GM12874 (cell line): ENCODE results near the gene ANKRD34A.

Experiments used
- CTCF ChIP-seq: IDR thresholded peaks from 2 replicates; pipeline ENCODE4 v1.5.1; 2011; ENCODE audit warnings: low read depth, mild to moderate bottlenecking, control low read depth, low read length, moderate library complexity; ENCODE audit not compliant: insufficient read depth

ANKRD34A gene

GRCh38 chr1:145918992-145919939 is 45.1 kb downstream of the ANKRD34A start:
- TF ChIP-seq CTCF: no peak

- no peak for TF ChIP-seq CTCF
Observed at GRCh38 chr1:145918144-145918991, 46.0 kb downstream of the ANKRD34A start, which contains the start of gene PEX11B. PEX11B (minus strand) TSS chr1:145918717; CDS start chr1:145918688, 29 bp downstream.

- TF ChIP-seq CTCF: no peak
Observed at GRCh38 chr1:145917595-145917994, 46.8 kb downstream of the ANKRD34A start.

- TF ChIP-seq CTCF: no peak
Observed at GRCh38 chr1:145916745-145917144, 47.6 kb downstream of the ANKRD34A start.

GRCh38 chr1:145912128-145912641 is 52.2 kb downstream of the ANKRD34A start:
- TF ChIP-seq CTCF: no peak
